ENCODE results near the gene RAI1.
"Not testable (repeated sequence)": the region's sequence is repeated elsewhere in the genome, so short reads cannot be mapped to it uniquely, and the experiment has no call there.

The RAI1 gene

GRCh38 chr17:17665255-17665654 lies 16.0 kb upstream of the RAI1 start:
- DNase-seq (ENCODE audit: low spot score) = no peak

DNA sequence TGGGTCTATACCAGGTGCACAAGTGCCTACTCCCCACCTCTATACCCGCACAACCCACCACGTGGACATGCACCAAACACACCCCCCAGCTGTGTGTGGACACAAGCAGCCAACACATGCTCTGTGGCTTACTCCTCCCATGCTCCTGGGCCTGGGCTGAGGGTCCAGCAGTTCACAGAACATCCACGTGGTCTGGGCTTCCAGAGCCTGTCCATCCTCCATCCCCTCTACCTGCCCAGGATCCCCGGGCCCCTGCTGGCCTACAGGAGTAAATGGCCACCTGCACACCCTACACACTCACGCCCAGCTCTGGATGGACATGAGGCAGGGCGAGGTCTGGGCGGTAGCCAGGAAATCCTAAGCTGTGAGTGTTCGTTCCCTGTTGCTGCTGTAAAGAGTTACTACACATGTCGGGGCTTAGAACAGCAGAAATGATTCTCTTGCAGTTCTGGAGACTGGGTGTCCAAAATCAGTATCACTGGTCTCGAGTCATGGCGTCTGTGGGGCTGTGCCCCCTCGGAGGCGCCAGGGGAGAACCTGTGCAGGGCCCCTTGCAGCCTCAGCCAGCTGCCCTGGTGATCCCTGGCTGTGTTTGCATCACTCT lies 15.0 kb upstream of the RAI1 start:
- DNase-seq (ENCODE audit: low spot score) = no peak

DNA sequence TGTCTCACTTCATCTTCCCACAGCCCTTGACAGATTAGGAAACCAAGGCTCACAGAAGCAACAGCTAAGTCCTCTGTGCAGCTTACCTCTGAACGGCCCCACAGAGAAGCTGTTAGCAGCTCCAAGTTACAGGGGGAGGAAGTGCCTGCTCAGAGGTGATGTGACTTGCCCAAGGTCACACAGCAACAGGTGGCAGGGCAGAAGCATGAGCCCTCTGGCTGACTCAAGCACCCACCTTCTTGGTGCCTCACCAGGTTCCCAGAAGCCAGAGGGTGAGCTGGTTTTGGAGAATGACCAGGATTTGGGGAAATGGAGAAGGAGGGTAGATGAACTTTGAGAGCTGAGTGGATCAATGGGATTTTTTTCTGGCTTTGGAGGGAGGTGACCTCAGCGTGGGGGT lies 14.0 kb upstream of the RAI1 start:
- DNase-seq (ENCODE audit: low spot score) = no peak

- DNase-seq (ENCODE audit: low spot score) = no peak
These were observed 13.3 kb upstream of the RAI1 start for GRCh38 chr17:17667947-17668346.

- no peak for DNase-seq (ENCODE audit: low spot score)
These were observed 12.9 kb upstream of the RAI1 start for GRCh38 chr17:17668358-17668757.

GRCh38 chr17:17668775-17669579 lies 12.3 kb upstream of the RAI1 start:
- DNase-seq (ENCODE audit: low spot score) = no peak

GRCh38 chr17:17669580-17670235 lies 11.6 kb upstream of the RAI1 start:
- no peak for DNase-seq (ENCODE audit: low spot score)

GRCh38 chr17:17670701-17671305 lies 10.5 kb upstream of the RAI1 start:
- DNase-seq (ENCODE audit: low spot score) = no peak

- no peak for DNase-seq (ENCODE audit: low spot score)
These were observed 9.7 kb upstream of the RAI1 start for GRCh38 chr17:17671369-17672129.

GRCh38 chr17:17672453-17673368 lies 8.5 kb upstream of the RAI1 start:
- DNase-seq (ENCODE audit: low spot score) = peak; percentile 64

DNA sequence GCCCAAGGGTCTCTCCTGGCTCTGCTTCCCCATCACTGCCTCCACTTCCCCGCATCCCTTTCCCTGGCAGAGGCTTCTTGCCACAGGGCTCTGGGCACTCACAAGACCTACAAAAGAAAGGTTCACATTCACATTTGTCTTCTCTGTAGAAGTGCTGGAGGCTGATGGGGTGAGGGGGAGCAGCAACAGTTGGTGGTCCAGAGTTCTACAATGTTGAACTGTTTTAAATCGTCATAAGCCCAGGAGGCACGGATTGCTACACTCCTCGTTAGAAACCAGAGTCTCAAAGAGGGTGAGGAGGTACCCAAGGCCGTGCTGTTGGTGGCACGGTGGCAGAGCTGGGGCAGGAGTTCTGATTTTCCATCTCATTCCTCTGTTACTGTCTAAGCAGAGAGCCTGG lies 5.8 kb upstream of the RAI1 start:
- no peak for DNase-seq (ENCODE audit: low spot score)

DNA sequence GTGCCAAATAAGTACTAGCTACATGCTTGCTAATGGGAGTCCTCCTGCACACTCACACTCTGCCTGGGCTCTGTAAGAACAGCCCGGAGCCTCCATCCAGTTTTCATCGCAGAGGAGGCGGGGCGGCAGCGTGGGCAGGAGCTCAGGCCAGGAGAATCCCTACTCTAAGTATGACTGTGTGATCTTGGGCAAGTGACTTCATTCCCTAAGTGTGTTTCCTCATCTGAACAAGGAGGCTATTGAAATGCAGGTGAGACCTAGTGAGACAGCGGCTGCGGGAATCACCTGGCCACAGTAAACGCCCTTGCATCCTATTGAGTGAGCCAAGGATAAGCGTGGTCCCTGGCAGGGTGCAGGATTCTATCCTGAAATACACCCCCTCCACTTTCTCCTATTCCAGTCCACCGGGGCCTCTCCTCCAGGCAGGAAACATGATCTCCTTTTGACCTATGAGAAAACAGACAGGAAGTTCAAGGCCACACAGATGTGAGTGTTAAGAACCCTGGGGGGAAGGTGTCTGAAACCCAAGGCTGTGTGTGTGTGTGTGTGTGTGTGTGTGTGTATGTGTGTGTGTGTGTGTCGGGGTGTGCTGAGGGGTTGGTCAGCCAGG lies 5.2 kb upstream of the RAI1 start:
- no peak for DNase-seq (ENCODE audit: low spot score)

- DNase-seq (ENCODE audit: low spot score) = no peak
These were observed 4.5 kb upstream of the RAI1 start for GRCh38 chr17:17676752-17677151.

DNA sequence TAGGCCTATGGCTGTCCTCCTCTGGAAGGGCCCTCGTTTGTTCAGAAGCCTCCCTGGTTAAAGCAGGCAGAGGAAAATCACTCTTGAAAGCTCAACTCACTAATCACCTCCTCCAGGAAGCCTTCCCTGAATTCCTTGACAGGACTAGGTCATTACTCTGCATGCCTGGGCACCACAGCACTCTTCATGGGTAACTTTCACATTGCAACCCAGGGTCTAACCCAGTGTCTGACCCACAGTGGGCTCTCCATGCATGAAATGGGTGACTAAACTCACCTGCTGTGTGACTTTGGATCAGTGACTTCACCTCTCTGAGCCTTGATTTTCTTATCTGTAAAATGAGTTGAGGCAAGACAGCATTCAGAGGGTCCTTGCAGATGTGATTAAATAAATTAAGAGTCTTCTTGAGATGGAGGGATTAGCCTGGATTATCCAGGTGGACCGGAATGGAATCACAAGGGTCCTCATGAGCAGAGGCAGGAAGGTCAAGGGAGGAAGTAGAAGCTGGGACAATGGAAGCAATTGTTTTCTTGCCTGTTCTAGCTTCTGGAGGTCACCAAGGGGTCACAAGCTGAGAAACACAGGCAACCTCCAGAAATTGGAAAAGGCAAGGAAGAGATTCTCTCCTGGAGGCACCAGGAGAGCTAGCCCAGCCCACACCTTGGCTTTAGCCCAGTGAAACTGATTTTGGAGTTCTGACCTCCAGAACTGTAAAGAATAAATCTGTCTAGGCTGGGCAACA lies 3.8 kb upstream of the RAI1 start:
- DNase-seq (ENCODE audit: low spot score) = no peak

GRCh38 chr17:17678063-17678699 lies 3.1 kb upstream of the RAI1 start:
- not testable (repeated sequence) for DNase-seq (ENCODE audit: low spot score)

GRCh38 chr17:17679243-17679642 lies 2.0 kb upstream of the RAI1 start:
- DNase-seq (ENCODE audit: low spot score) = no peak

DNA sequence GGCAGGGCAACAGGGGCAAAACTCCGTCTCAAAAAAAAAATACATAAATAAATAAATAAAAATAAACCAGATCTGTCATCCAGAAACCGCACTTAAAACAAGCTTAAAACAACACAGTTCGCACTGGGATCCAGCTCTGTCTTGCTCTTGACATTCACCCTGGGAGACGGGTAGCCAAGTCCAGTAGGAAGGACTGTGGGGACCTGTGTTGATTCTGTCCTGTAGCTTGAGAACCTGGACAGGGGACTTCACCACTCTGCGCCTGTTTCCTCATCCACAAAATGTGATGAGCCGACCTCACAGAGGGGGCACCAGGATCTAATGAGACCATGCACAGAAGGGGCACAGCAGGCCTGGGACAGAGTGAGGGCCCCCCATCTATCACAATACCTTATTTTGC lies 1.5 kb upstream of the RAI1 start:
- DNase-seq (ENCODE audit: low spot score) = no peak

- no peak for DNase-seq (ENCODE audit: low spot score)
These were observed 626 bp upstream of the RAI1 start for GRCh38 chr17:17680477-17681186.

Data from pons (tissue), 1 donor.